ENCODE data around the gene TCF4.
A peak's percentile ranks its signal among the peaks of the same experiment; 100 is the strongest.

Gene TCF4
- total RNA-seq: 5.0 to 143 (median 18.9) reads per million in 18 experiments

DNA sequence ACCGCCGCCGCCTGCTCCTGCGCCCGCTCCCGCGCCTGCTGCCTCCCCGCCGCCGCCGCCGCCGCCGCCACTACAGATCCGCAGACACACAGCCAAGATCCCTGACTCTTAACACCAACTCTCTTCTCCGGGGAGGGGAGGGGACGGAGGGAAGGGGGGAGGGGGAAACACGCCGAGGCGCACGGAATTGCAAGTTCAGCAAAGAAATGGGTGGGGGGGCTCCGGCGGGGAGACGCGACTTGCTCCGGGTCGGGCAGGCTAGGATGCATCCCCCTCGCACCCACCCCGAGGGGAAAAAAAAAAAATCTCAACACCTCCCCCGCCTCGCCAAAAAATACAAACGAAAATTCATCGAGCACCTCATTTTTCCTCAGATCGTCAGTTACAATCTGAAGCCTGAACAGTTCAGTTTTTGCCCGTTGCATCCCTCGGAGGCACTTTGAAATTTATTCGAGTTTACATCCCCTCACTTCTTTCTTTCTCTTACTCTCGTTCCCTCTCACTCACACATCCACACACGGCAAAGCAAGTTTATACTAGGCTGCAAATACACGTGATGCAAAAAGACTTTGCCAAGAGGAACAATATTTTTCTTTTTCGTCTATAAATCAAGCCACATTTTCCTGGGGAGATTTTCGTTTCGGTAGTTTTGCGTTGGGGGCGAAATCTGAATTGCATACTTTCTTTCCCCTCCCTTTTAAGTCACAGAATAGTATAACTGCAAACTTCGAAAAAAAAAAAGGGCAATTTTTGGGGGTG is at the start of gene TCF4:
Gene TCF4 (minus strand): TSS at position 82 of the 759 bp plus-strand sequence. CDS start 1,076 bp downstream, outside the sequence.
- DNase-seq: peak; percentile 25 to 37

DNA sequence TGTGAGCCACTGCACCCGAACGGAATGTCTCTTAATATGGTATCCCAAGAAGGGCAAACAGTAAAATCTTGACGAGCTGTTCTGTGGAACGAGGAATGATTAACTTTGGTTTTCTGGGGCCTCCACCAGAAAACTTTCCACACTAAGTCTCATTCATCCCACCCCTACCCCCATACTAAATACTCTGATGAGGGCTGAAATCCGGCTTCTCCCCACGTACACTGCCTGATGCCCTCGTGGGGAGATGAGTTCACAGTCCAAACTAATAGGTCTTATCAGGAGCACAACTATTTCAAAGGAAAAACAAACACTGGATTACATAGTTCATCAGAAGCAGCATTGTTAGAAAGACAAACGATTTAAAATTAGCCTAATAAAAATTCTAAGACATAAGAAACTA is 49.2 kb upstream of the TCF4 start:
- DNase-seq: no peak

DNA sequence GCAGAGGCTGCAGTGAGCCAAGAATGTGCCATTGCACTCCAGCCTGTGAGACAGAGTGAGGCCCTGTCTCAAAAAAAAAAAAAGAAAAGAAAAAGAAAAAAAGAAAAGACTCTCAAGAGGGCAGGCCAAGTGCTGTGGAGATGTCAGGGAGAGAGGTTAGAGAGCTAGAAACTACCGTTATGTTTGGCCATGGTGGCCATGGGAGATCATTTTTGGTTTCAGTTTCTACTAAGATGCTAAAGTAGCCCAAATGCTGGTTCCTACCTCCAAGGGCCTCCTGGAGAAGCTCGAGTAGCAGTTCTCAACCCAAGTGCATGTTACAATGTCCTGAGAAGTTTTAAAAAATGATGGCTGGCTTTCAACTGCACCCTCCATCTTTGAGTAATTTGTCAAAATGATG is 47.4 kb upstream of the TCF4 start:
- DNase-seq: no peak

DNA sequence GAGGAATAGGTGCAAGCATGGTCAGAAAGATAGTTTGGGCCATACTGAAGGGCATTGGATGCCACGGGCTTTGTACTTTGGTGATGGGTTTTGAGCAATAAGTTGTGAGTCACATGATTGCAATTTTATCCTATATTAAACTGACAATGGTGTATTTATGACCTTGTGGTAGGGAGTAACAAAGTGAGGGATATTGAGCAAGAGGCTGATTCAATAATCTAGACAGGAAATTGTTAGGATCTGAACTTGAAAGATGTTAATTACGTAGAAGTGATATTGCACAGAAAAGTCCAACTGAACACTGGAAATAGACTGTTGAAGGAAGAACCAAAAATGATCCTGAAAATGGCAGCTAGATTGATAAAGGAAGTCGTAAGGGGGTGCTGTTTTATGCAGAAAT is 46.6 kb upstream of the TCF4 start:
- no peak for DNase-seq

DNA sequence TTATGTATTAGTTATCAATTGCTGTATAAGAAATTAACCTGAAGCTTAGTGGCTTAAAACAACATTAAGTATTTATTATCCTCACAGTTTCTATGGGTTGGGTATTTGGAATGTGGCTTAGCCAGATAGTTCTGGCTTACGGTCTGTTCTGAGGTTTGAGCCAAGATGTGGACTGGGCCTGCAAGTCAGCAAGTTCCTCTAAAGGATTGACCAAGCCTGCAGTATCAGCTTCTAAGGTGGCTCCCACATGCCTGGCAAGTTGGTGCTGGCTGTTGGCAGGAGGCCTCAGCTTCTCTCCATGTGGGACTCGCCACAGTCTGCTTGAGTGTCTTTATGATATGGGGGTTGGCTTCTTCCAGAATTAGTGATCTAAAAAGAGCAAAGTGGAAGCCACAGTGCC is 45.0 kb upstream of the TCF4 start:
- no peak for DNase-seq

DNA sequence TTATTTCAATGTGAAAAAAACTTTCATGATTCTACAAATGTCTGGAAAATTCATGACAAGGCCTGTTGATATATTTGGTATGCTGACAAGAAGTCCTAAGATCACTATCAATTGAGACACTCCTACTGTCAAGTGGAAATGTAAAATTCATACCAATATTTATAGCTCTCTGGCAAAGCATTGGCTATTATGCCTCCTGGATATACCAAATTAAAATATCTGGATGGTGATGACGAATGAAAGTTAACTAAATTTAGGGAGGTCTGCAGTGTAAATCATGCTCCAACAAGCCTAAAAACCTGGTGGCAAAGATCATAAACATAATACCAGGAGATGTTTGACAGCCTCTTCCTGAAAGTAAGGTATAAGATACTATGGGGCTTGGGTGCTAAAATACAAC is 41.1 kb upstream of the TCF4 start:
- DNase-seq: no peak

DNA sequence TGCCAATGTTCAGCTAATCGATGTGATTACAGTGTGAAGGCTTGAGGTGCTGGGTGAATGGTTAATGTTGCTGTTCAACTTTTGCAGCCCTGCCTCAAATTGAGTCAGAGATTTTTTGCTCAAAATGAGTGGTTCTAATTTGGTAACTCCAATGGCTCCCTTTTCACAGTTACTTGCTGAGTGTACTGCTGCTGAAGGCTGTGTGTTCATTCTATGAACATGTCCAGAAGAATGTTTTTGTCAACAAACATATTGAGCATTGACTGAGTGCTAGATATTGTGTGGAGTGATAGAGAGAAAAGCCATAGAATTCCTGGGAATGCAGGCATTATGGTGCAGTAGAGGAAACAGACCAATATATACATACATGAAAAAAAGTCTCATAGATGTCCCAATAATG is 39.0 kb upstream of the TCF4 start:
- no peak for DNase-seq

DNA sequence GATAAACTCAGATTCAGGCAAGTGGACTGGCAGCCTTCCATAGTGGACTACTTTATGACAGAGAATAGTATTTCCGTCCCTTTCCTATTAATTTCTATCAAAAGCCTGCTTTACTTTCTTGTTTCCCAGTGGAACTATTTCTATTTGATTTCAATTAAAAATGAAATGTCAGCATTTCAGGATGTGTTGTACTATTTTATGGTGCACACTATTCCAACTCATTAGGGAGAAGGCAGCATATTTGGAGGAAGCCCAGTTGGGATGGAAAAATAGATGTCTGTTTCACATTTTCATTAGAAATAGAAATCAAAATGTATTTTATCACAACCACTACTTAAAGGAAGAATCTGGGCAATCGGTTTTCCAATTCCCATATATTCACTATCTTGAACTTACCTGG is 37.9 kb upstream of the TCF4 start:
- no peak for DNase-seq

DNA sequence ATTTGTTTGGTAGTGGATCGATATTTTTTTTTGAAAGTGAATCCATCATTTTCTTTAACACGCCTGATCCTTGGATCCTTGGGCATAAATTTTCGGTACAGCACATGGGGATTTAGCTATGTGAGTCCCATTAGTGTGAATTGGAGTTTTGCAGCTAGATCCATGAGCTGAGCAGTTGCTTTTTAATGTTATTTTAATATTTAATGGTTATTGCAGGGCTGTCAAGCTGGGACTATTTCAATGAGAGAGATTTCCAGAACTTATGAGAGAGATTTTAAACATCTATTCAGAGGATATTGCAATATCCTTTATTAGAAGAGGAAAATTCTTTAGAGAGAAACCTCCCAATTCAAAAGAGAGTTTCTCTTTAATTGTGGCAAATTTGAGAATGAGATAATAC is 35.6 kb upstream of the TCF4 start:
- no peak for DNase-seq

DNA sequence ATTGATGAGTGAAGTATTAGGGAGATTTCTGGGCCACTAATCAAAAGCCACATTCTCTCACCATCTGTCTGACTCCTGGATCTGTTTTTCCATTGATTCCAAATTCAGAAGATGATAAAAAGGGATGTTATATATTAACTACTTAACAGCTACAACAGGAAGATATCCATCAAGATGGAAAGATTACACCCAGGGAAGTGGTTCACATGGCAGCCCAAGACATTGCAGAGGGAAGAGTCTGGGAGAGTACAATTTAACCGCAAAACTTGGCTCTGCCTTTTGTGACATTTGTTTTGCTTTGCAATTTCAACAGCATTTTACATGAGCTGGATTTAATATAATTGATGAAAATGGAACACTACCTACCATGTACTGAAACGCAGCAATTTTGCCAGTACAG is 22.5 kb upstream of the TCF4 start:
- DNase-seq: no peak

DNA sequence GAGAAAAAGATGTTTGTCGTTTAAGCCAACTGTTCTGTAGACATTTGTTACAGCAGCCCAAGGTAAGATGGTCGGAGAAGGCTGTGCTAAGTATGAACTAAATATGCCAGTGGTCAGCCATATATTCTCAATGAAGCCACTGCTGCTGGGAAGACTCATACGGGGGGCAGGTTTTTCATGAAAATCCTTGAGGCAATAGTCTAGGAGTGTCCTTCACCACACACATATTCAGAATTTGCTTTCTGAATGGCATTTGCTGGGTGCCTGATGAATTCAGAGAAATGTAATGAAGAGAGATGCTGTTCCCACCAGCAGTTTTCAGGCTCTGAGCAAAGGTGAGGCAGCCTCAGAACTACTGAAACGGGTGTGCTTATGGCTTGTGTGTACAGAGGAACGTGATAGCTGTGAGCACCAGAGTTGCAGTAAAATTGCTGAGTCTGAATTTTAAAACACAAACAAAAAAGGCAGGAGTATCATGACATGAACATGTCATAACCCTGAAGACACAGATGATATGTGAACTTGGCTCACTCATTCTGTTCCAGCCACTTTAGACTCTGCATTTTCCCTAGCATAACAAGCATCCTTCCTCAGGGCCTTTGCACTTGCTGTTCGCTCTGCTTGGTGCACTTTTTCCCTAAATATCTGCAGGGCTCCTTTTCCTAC is 21.3 kb upstream of the TCF4 start:
- DNase-seq: no peak

DNA sequence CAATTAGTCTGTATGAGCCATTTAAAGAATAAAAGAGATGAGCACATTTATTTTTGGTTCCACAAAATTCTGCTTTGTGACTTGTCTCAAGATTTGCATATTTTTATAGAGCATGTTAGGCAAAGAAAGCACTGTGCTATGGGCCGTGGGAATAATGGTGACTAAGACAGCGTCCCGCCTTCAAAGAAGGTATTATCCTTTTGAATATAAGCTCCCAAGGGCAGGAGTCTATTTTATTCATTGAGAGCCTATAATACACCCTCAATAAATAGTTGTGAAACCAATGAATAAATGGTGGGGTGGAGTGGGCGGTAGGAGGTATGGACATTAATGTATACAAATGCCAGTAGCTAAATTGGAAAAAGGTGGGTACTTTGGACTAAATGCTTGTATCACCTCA is 20.5 kb upstream of the TCF4 start:
- no peak for DNase-seq

DNA sequence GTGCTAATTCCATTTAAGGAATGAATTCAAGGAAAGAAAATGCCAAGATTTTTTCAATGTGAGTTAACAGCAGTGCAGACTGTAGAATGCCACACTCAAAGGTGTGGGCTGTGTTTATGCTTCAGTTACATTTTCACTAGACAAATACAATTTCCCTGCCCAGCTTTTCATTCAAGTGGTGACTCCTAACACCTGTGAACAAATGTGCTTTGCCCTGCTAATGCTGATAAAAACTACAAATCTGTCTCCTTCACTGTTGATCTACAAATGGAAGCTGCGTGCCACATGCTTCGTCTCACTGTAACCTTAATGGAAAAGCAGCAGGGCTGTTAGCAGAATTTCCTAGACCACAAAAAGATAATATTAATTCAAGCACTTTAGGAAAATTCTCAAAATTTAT is 19.8 kb upstream of the TCF4 start:
- DNase-seq: no peak

DNA sequence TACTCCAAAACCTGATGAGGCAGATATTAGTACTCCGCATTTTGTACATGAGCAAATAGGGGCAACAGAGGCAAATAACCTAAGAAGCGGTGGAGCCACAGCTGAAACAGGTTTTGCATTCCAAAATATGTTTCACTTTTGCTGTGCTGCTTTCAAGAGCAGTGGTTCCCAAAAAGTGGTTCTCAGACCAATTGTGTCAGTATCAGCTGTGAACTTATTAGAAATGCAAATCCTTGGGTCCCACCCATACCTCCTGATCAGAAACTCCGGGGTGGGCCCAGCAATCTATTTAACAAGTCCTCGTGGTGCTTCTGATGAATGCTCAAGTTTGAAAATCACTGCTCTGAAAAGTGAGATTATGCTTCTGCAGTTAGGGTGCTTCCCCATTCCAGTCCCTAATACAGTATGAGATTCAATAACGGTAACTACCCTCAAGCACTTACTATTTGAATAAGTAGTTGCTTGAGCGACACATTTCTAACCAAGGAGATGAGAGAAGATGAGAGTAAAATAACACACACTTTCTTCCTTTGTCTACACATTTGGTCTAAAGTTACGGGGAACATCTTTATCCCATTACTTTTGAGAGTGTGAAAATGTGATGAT is 17.8 kb upstream of the TCF4 start:
- no peak for DNase-seq

DNA sequence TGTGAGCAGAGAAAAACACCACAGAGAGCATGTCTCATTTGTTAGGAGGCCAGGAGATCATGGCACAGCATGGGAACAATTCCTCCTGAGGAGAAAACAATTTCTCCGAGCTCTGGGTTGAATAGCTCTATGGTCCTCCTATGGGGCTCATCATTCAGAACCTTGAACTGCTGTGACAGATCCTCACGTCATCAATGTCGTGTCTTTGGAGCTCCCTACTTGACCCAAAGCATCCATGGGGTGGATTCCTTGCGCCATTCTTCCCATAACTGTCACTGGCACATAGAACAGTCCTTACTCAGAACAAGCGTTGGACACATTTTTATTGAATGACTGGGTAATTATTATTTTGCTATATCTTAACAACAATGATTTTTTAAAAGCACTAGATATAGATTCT is 15.8 kb upstream of the TCF4 start:
- DNase-seq: no peak

DNA sequence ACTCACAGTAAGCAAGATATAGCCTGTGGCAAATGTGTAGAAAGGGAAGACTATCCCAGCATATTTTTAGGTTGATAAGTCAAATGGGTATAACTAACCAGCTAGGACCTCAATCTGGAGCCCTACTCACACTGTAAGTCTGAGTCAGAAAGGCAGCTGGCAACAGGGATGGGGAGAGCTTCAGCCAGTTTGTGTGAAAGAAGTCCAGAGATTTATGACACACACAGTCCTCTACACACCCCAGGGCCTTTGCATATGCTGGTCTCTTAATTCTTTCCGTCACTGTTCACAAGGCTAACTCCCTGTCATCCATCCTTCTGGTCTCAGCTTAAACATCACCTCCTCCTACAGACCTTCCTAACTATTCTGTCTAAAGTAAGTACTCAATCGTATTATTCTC is 5.9 kb upstream of the TCF4 start:
- no peak for DNase-seq

DNA sequence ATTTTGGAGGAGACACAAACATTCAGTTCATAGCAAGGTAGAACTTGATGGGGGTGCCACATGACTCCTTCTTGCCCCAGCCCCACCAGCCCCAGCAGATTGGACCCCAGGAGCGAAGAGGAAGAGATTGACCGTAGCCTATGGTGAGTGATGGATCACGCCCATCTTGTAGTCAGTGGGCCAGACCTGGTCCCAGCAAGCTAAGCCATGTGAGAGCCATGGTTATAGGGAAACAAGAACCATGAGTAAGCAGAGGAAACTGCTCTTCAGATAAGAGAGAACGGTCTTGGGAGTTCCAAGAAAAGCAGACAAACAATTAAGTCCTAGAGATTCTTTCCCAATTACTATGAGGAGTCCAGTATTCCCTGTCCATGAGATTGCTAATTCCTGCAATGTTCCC is 4.6 kb upstream of the TCF4 start:
- no peak for DNase-seq

DNA sequence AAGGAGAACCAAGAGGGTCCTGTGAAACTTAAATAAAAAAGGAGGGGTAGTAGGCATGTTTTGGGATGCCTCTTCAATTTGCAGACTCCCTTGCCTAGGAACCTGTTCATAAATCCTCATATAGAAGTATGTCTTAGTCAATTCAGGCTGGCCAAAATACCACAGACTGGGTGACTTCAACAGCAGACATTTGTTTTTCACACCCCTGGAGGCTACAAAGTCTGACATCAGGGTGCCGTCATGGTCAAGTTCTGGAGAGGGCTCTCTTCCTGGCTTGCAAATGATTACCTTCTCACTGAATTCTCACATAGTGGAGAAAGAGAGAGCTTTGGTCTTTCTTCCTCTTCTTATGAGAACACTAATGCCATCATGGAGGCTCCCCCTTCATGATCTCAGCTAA is 4.1 kb upstream of the TCF4 start:
- no peak for DNase-seq

DNA sequence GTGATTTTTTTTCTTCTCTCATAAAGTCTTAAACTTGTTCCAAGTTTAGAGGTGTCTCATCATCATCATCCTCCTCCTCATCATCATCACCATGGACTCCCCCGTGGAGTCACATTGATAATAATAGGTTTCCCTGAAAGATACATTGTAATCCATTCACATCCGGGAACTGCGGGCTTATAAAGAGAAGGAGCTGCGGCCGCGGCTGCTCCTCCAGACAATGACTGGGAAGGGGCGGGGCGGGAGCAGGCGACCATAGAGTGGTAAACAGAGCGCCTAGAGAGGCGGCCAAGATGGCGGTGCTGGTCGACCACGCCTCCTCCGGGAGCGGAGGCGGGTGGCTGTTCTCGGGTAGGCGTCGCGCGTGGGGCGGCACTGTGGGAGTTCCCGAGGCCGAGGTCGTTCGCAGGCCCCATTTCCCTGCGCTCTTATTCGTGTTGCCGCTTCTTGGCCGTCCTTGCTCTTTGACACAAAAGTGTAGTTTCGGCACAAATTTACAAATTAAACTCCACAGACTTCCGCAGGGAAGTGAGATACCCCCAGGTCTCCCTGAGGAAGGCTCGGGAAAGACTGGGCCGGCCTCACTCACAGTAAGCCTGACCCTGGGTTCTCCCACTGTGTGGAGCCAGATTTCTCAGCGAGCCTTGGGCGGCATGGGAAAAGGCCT is 1.8 kb upstream of the TCF4 start:
- peak; percentile 94 to 95 for DNase-seq

DNA sequence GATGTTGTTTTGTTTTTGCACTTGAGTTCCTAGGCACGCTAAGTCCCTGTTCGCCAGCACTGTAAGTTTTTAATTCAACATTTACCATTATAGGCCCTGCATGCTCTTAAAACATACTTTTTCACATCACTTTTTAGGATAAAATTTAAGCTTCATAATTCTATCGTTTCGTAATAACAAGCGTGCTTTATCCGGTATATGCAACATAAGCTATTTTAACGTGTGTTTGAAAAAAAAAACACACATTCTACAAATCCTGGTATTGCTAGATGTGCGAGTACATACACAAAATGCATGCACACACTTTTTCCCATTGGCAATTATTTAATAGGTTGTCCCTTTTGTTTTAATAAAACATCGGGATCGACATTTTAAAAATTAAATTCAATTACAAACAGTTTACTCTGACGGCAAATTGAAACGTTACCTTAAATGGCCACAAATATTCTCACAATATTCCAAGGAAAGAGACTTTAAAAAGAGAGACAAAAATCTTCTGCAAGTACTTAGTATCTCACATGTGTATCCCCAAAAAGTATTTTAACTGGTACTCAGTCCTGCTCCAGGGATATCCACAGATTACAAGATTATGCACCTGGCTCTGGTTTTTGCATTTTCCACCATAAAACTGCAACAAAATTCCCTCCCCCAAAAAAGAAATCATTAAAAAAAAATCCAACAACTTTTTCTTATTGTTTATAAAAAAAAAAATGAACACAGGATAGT is 1.0 kb upstream of the TCF4 start:
- peak in 1 of 2 donors; percentile 14 for DNase-seq

DNA sequence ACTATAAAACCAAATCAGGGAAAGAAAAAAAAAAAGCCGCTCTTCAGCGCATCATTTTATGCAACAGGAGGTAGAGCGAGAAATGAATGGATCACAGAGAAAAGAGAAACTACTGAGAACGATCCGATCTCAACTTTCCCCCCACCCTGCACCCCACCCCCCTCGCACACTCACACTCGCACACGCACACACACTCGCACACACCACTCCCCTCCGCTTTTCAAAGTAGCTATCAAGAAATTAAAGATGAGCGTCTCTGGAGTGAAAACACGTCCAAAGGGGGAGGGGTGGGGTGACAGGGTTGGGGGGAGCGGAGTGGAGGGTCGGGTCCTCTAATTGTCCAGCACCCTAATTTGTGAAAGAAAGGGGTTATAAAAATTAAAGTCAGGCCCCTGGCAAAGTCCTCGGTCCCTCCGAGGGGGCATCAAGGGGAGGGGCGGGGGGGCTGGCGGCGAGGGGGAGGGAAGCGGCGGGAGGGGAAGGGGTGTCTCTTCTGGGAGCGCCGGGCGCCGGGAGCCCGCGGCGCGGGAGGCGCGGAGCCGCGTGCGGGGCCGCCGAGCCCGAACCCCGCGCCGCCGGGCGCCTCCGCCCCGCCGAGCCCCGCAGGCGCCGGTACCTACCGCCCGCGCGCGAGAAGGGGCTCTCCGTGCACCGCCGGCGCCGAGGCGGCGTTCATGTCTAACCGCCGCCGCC is 428 bp downstream of the TCF4 start:
- no peak for DNase-seq

DNA sequence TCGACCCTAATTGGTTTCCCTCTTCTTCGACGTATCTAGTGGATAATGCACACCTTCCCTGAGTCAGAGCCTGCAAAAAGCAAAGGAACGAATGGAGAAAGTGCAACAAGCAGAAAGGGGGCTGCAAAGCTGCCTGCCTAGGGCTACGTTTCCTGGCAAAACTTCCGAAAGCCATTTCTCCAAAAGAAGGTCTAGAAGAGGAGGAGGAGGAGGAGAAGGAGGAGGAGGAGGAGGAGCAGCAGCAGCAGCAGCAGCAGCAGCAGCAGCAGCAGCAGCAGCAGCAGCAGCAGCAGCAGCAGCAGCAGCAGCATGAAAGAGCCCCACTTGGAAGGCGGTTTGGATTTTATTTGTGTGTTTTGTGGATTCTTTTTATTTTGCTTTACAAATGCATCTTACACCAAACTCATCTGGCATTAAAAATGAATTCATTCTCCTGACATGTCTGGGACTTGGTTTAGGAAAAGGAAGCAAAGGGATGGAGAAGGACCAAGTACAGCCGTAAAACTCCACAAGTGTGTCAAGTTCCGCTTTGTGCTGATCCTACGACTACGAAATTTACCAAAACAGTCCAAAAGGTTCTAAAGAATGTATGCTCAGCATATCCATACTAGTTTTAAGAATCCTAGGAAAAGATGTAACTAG is 2.0 kb downstream of the TCF4 start:
- DNase-seq: peak in 1 of 2 donors; percentile 5
